Stimulated activated CD8-positive, alpha-beta memory T cell treated with anti-CD3 and anti-CD28 coated beads, Interleukin-7, amount 100 ng/mL, for 24 hours (primary cell): ENCODE data around the gene RNF17.

Source experiments
- DNase-seq: peaks from one replicate; pipeline ENCODE4 v3.0.0-alpha.2; 2020; ENCODE audit warnings: low read depth

Gene RNF17

GRCh38 chr13:24899601-24900000, 135.6 kb downstream of the RNF17 start:
- no peak for DNase-seq

- DNase-seq = no peak
Observed at GRCh38 chr13:24900507-24900906, 136.5 kb downstream of the RNF17 start.

DNA sequence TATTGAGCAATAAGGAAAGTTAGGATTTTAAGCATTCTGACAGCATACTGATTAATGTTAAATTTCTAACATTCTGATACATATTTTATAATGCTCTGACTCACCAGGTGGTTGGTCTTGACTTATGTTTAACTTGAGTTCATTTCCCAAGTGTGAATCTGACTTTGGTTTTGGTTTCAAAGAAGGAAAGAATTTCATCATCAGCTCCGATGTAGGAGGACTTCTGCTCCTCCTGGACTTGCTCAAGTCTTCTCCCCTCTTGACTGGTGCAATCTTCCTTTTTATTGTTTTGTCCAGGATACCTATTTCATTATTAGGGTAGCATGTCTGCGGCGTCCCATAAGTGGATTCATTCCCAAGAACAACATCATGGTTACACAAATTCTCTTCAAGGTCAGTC, 141.3 kb downstream of the RNF17 start:
- DNase-seq = no peak

DNA sequence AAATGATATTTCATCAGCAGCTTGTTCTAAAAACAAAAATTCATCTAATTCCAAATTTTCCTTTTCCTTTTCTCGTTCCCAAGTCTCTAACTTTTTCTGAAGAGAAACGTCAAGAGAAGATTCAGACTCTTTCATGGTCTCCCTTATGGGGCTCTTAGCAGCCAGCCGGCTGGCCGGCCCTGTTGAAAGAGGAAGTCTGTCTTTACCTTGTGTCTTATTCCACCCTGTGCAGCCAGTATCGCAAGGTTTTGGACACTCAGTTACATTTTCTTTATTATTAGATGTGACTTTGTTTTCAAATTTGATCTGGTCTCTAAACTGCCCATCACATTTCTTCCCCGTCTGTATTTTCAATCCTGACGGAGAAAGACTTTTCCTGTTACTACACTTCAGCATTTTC, 142.3 kb downstream of the RNF17 start:
- DNase-seq = no peak

DNA sequence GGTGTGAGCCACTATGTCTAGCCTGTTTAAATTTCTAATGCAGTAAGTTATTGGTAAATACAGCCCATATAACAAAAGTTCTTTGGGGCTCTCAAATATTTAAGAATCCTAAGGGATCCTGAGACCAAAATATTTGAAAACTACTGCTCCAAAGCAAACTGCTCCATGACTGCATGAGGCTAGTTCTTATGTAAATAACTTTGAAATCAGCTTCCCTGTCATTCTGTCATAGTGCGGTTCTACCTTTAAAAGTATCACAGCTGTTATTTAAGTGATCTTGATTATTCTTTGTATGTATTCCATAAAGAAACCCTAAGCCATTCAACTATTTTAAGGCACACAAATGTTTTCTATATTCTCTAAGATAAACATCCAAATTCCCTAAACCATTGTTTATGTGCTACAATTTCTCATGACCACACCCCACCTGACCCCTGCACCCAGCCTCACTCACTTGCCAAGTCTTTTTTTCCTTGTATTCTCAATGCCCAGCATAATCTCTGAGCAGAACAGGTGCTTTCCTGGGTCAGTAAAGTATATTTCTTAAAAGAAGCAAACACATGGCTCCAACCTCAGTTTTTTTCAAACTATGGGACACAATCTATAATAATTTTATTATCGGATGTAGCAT, 146.6 kb downstream of the RNF17 start:
- no peak for DNase-seq

GRCh38 chr13:24911133-24911908, 147.4 kb downstream of the RNF17 start:
- DNase-seq = no peak

DNA sequence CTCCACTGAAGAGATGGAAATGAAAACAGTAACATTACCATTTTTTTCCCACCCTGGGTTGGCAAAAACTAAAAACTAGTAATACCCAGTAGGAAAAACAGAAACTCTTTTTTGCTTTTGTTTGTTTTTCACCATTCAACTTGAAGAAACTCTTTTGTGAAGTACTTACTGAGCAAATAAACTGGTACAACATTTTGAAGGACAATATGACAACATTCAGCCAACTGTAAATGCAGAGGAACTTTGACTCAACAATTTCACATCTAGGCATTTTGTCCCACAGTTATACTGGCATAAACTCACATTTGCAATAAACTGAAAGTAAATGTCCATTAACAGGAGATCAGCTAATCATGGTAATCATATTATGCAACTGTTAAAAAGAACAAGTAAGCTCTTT, 152.5 kb downstream of the RNF17 start:
- no peak for DNase-seq

GRCh38 chr13:24921003-24921402, 157.0 kb downstream of the RNF17 start:
- no peak for DNase-seq

- DNase-seq = no peak
Observed at GRCh38 chr13:24921881-24922280, 157.9 kb downstream of the RNF17 start.

DNA sequence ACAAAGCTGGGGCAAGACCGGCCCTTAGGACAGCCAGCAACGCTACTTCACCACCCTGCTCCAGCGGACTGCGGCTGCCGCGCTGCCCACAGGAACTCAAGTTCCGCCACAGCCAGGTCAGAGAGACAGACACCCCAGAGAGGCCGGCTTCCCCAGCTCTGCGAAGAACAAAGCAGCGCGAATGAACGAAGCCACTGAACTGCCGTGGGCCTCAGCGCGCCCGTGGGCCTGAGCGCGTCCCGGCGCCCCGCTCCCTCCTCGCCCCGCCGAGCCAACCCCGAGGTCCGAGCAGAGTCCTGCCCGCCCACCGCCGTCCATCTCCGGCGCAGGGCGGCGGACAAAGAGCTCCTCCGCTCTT, 158.4 kb downstream of the RNF17 start:
- no peak for DNase-seq

DNA sequence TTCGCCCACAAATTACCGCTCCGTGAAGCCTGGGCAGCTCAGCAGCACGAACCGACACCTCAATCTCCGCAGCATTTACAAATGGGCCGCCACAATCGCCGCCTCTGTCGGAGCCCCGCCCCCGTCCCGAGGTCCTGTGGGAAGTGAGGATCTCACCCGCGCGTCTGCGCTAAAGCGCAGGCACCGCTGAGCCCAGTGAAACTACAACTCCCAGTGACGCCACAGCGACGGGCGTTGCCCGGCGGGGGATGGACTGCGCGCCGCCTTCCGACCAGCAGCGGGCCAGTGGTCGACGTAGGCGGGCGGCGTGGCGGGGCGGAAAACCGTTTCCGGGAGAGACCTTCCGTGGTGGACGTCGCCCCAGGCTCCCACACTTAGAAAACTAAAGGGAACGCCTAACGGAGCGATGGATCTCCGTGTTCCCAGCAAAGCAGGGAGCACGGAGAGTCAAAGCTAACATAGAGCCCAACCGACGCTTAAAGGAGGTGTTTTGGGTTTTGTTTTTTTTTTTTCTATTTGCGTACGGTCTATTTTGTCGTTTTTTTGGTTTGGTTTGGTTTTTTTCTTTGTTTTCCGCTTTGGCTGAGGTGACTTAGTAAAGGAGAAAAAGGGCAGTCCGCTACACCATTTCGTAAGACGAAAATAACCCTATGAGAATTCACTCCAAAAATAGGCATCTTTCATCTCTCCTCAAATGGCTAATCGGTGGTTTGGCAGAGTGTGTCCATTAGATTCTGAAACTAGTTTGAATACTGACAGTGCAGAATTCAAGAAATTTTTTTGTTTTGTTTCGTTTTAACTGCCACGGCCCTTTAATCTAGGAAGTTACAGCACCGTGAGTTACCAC, 159.0 kb downstream of the RNF17 start:
- peak; percentile 89 for DNase-seq

GRCh38 chr13:24925318-24926231, 161.6 kb downstream of the RNF17 start:
- DNase-seq = no peak

DNA sequence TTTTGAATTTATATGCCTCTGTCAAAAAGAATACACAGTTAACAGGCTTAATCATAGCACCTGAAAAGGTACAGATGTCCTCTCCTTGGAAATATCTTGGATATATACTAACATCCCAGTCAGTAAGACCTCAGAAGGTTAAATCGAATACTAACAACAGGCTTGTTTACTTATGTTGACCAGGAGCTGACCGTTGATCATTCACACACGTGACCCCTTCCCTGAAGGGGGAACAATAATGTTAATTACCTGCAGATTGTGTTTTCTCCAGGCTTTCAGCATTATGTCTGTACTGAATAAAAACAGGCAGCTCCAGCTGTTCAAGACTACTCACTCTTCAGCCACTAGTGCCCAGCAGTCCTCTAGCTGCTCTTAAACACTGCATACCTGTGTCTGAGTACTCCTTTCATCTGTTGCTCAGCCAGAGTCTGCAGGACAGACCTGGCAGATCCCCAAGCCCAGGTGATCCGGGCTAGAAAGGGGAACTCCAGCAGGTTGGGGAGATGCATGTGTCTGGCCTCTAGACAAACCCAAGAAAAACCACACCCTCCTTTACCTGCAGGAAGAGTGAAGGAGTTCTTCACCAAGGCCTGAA, 163.9 kb downstream of the RNF17 start:
- no peak for DNase-seq

- DNase-seq = no peak
Observed at GRCh38 chr13:24929196-24929595, 165.2 kb downstream of the RNF17 start.
